ENCODE data around the gene C21orf58.

DNA sequence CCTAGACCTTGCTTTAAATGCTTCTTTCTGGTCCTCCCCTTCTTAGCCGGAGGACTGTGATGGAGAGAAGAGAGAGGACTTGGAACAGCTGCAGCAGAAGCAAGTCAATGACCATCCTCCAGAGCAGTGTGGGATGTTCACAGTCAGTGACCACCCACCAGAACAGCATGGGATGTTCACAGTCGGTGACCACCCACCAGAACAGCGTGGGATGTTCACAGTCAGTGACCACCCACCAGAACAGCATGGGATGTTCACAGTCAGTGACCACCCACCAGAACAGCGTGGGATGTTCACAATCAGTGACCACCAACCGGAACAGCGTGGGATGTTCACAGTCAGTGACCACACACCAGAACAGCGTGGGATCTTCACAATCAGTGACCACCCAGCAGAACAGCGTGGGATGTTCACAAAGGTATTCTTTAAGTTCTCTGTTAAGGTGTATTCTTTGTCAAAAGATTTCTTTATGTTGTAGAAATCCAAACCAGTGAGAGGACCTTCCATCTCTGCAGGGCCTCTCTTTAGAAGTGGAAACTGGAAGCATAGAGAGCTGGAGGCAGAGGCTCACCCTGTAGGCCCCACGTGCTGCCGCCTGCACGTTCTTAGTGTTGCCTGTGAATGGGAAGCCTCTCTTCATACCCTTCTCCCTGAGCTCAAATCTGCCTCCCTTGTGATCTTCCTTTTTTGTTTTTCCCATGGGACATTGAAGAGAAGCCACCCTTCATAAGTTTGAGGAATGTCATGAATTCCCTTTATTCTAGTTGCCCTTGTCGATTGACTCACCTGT lies 10.9 kb upstream of the C21orf58 start:
- TF ChIP-seq EZH2 (IDR thresholded peaks at IDR 0.05) (no peak), POLR2AphosphoS5 (IDR thresholded peaks at IDR 0.05; ENCODE audit: borderline replicate concordance, low read depth, low read length) (no peak), FOXP2 (optimal IDR thresholded peaks at IDR 0.05; ENCODE audit: control extremely low read depth, extremely low read length, insufficient read depth) (no peak)

Data from SK-N-MC (cell line).